SK-N-SH (cell line): ENCODE measurements around the gene FBXO33. TPM values are rescaled to one million over a fixed set of nuclear protein-coding genes. Genes with fewer than 3 reads are reported as not detected.

Source experiments
- CTCF ChIA-PET: fragments of 300-600, 350-600 bp; formaldehyde crosslinking; extraction: SDS; loops from one replicate; lab custom pipeline; 2021; lab: Yijun Ruan, JAX
- POLR2A ChIA-PET: fragments of 350-600 bp; sonication (Branson Sonifier 250); formaldehyde crosslinking; extraction: SDS; loops from one replicate; lab custom pipeline; 2020; ENCODE audit warnings: antibody characterized with exemption, inconsistent platforms; lab: Yijun Ruan, JAX
- DNase-seq: peaks from one replicate; pipeline ENCODE4 v3.0.0; 2012
- H2AFZ ChIP-seq: fragments of 200-600 bp; sonication (generic); 2 replicates; pipeline ENCODE4 v1.8.1; 2016; ENCODE audit warnings: antibody characterized with exemption, mild to moderate bottlenecking, low read depth
- H3F3A ChIP-seq: fragments of 200-600 bp; sonication (generic); replicated peaks from 2 replicates; pipeline ENCODE3; 2016; ENCODE audit warnings: antibody characterized with exemption, mild to moderate bottlenecking; ENCODE audit not compliant: insufficient read depth
- H3K27ac ChIP-seq, 2 experiments: fragments of 200-500 bp in 1 of 2; fragments of 200-600 bp in 1 of 2; sonication (Bioruptor generic) in 1 of 2; sonication (generic), shearing (Covaris generic) in 1 of 2; 2 replicates each; pipeline versions ENCODE4 v1.5.1 to v1.6.1; 2014 to 2016; ENCODE audit warnings: low read depth in 2 of 2, inconsistent platforms in 1 of 2, low read length in 1 of 2, mild to moderate bottlenecking in 1 of 2, mixed read lengths in 1 of 2
- H3K27me3 ChIP-seq: fragments of 200-600 bp; sonication (generic), shearing (Covaris generic); 2 replicates; pipeline ENCODE4 v1.6.1; 2016; ENCODE audit warnings: mixed run types; ENCODE audit not compliant: insufficient read depth
- H3K36me3 ChIP-seq, 2 experiments: fragments of 200-500 bp in 1 of 2; fragments of 200-600 bp in 1 of 2; sonication (Bioruptor generic) in 1 of 2; sonication (generic) in 1 of 2; replicated peaks in 1 of 2; 2 replicates each; pipeline versions ENCODE3 to v1.5.1; 2014 to 2016; ENCODE audit warnings: low read length in 1 of 2, mild to moderate bottlenecking in 1 of 2; ENCODE audit not compliant: insufficient read depth in 2 of 2, control insufficient read depth in 1 of 2
- H3K4me1 ChIP-seq, 2 experiments: fragments of 200-500 bp in 1 of 2; fragments of 200-600 bp in 1 of 2; sonication (Bioruptor generic) in 1 of 2; sonication (generic), shearing (Covaris generic) in 1 of 2; 2 replicates each; pipeline versions ENCODE4 v1.5.1 to v1.6.1; 2014 to 2016; ENCODE audit warnings: low read depth in 1 of 2, low read length in 1 of 2, mixed run types in 1 of 2; ENCODE audit not compliant: insufficient read depth in 2 of 2, control insufficient read depth in 1 of 2
- H3K4me2 ChIP-seq: fragments of 200-600 bp; sonication (generic), shearing (Covaris generic); 2 replicates; pipeline ENCODE4 v1.6.1; 2017; ENCODE audit warnings: mixed run types
- H3K4me3 ChIP-seq, 2 experiments: fragments of 200-500 bp in 1 of 2; fragments of 200-600 bp in 1 of 2; sonication (Bioruptor generic) in 1 of 2; sonication (generic), shearing (Covaris generic) in 1 of 2; 2 replicates each; pipeline versions ENCODE4 v1.5.1 to v1.8.1; 2014 to 2016; ENCODE audit warnings: low read depth in 2 of 2, inconsistent platforms in 1 of 2, low read length in 1 of 2, mild to moderate bottlenecking in 1 of 2, mixed read lengths in 1 of 2, moderate library complexity in 1 of 2
- H3K79me2 ChIP-seq: fragments of 200-600 bp; sonication (generic); 2 replicates; pipeline ENCODE4 v1.8.1; 2017; ENCODE audit warnings: mild to moderate bottlenecking; ENCODE audit not compliant: insufficient read depth
- H3K9ac ChIP-seq: fragments of 200-600 bp; sonication (generic); 2 replicates; pipeline ENCODE4 v1.6.1; 2017; ENCODE audit warnings: mixed run types
- H3K9me2 ChIP-seq: fragments of 200-600 bp; sonication (generic); 2 replicates; pipeline ENCODE4 v1.6.1; 2017; ENCODE audit warnings: mixed run types
- H3K9me3 ChIP-seq: fragments of 200-600 bp; sonication (generic); 2 replicates; pipeline ENCODE4 v1.6.1; 2017; ENCODE audit warnings: mixed run types, mild to moderate bottlenecking, moderate library complexity
- H4K20me1 ChIP-seq: fragments of 200-600 bp; sonication (generic); 2 replicates; pipeline ENCODE4 v1.6.1; 2017; ENCODE audit warnings: mild to moderate bottlenecking, mixed run types; ENCODE audit not compliant: insufficient read depth
- CHD2 ChIP-seq: fragments of 150-350 bp; IDR thresholded peaks from 2 replicates; pipeline ENCODE4 v1.6.1; 2018; ENCODE audit warnings: low read length; ENCODE audit not compliant: partially characterized antibody
- ELF1 ChIP-seq: IDR thresholded peaks from 2 replicates; pipeline ENCODE4 v1.4.0; 2012
- EP300 ChIP-seq, 2 experiments: IDR thresholded peaks; 2 replicates each; pipeline versions ENCODE4 v1.4.0 to v1.6.1; 2012; ENCODE audit warnings: borderline replicate concordance in 1 of 2, low read depth in 1 of 2, low read length in 1 of 2
- EZH2phosphoT487 ChIP-seq: fragments of 200-600 bp; sonication (generic); IDR thresholded peaks from 2 replicates; pipeline ENCODE4 v1.6.1; 2017; ENCODE audit warnings: low read depth, mixed run types, mild to moderate bottlenecking, antibody characterized with exemption, moderate library complexity, borderline replicate concordance
- FOXJ3 ChIP-seq: sonication (generic); formaldehyde crosslinking; IDR thresholded peaks from 2 replicates; pipeline ENCODE4 v1.5.1; 2020; ENCODE audit warnings: mild to moderate bottlenecking, missing genetic modification reagents
- GABPA ChIP-seq: IDR thresholded peaks from 2 replicates; pipeline ENCODE4 v1.4.0; 2012; ENCODE audit warnings: low read depth, mild to moderate bottlenecking
- GATA2 ChIP-seq: sonication (generic); formaldehyde crosslinking; IDR thresholded peaks from 2 replicates; pipeline ENCODE4 v1.5.0; 2020; ENCODE audit warnings: mild to moderate bottlenecking, missing genetic modification reagents
- JUND ChIP-seq: IDR thresholded peaks from 2 replicates; pipeline ENCODE4 v1.4.0; 2012
- MEF2A ChIP-seq: IDR thresholded peaks from 2 replicates; pipeline ENCODE4 v1.4.0; 2012; ENCODE audit warnings: low read depth, borderline replicate concordance
- MXI1 ChIP-seq: IDR thresholded peaks from 2 replicates; pipeline ENCODE4 v1.6.1; 2012; ENCODE audit warnings: mild to moderate bottlenecking, low read depth, low read length, improper control_type of control experiment
- NFIC ChIP-seq: IDR thresholded peaks from 2 replicates; pipeline ENCODE4 v1.4.0; 2012; ENCODE audit warnings: borderline replicate concordance
- NRF1 ChIP-seq: IDR thresholded peaks from 2 replicates; pipeline ENCODE4 v1.6.1; 2012; ENCODE audit warnings: low read depth, mild to moderate bottlenecking, low read length
- POLR2AphosphoS5 ChIP-seq: IDR thresholded peaks from 2 replicates; pipeline ENCODE4 v1.6.1; 2012; ENCODE audit warnings: low read depth, low read length
- RAD21 ChIP-seq: IDR thresholded peaks from 2 replicates; pipeline ENCODE4 v1.6.1; 2012; ENCODE audit warnings: mild to moderate bottlenecking, low read length
- RCOR1 ChIP-seq: fragments of 150-350 bp; IDR thresholded peaks from 2 replicates; pipeline ENCODE4 v1.6.1; 2017; ENCODE audit warnings: antibody characterized with exemption, low read length
- RFX5 ChIP-seq: IDR thresholded peaks from 2 replicates; pipeline ENCODE4 v1.6.1; 2012; ENCODE audit warnings: mild to moderate bottlenecking, improper control_type of control experiment, low read length
- RXRA ChIP-seq: IDR thresholded peaks from 2 replicates; pipeline ENCODE4 v1.4.0; 2012; ENCODE audit warnings: low read depth, mild to moderate bottlenecking, borderline replicate concordance
- SIN3A ChIP-seq: IDR thresholded peaks from 2 replicates; pipeline ENCODE4 v1.6.1; 2012; ENCODE audit warnings: low read depth, mild to moderate bottlenecking, low read length, moderate library complexity, borderline replicate concordance
- SMC3 ChIP-seq: IDR thresholded peaks from 2 replicates; pipeline ENCODE4 v1.6.1; 2012; ENCODE audit warnings: low read depth, low read length, improper control_type of control experiment
- TCF12 ChIP-seq: IDR thresholded peaks from 2 replicates; pipeline ENCODE4 v1.4.0; 2012
- TEAD4 ChIP-seq: IDR thresholded peaks from 2 replicates; pipeline ENCODE4 v1.4.0; 2012; ENCODE audit warnings: mild to moderate bottlenecking, borderline replicate concordance; ENCODE audit not compliant: insufficient read depth
- YY1 ChIP-seq: IDR thresholded peaks from 2 replicates; pipeline ENCODE4 v1.4.0; 2012; ENCODE audit warnings: low read depth, mild to moderate bottlenecking
- WGBS: methylation state at CpG from one replicate; pipeline ENCODE4 v1.1.6; 2017; ENCODE audit warnings: low lambda C conversion rate; 5-methylcytosine and 5-hydroxymethylcytosine counted together
- polyA plus RNA-seq, 3 experiments: library from polyadenylated mRNA; depleted of rRNA; stranded (reverse); fragments of >200 nt; gene quantifications; 2 replicates each; pipeline ENCODE4 v1.2.3, GENCODE V29; 2012
- TF ChIP-seq, protein P1 (sequence below): IDR thresholded peaks from 2 replicates; pipeline ENCODE4 v1.4.0; 2012; ENCODE audit warnings: low read depth

Gene FBXO33
- polyA plus RNA-seq, 1 of the 3 experiments (the other 2 are of a cell fraction) = 4.2 TPM

DNA sequence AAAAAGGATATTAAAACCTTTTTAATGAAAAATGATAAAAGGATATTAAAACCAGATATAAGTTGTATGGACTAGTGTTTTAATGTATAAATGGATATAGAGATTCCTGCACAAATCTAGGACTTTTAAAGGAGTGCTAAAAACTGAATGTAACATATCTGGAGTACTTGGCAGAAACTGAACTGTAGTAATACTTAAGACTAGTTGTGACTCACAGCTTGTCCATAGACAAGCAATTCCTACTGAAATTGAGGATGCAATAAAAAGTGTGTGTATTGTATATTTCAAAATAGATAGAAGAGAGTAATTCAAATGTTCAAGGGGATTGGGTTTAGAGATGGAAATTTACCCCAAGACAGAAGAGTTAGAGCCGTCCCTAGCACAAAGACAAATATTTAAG, 59.6 kb downstream of the FBXO33 start:
- Histone ChIP-seq H3K9me3 (no peaks in the 10 kb centered on the region), H3K27me3 (no peaks in the 10 kb centered on the region), H3K4me2 (no peak overlapping the region), H3K9me2 (no peaks in the 10 kb centered on the region), H3F3A (peaks cover 6% of the 10 kb centered on the region), H3K27ac (no peak overlapping the region), H3K4me3 (no peak overlapping the region), H3K9ac (no peak overlapping the region), H3K79me2 (no peaks in the 10 kb centered on the region), H4K20me1 (no peaks in the 10 kb centered on the region), H3K4me1 (peaks cover 0 to 18% of the 10 kb centered on the region in 2 experiments; a peak in 1 of 4 replicates), H2AFZ (no peak overlapping the region), H3K36me3 (no peaks in the 10 kb centered on the region)
- WGBS = 88% methylated on average over 1 of the region's 1 CpG
- ChIA-PET POLR2A (no interaction called here), CTCF (no interaction called here)
- DNase-seq = no peak
- TF ChIP-seq EZH2phosphoT487 (no peak), RCOR1 (no peak), GATA2 (CRISPR knock-in tag) (no peak), MXI1 (no peak), TCF12 (no peak), SMC3 (no peak), MEF2A (no peak), SIN3A (no peak), RAD21 (no peak), TEAD4 (no peak), CHD2 (no peak), YY1 (no peak), RXRA (no peak), FOXJ3 (CRISPR knock-in tag) (no peak), GABPA (no peak), EP300 (IDR thresholded peaks at IDR 0.05; ENCODE audit: borderline replicate concordance in 1 of 2, low read depth in 1 of 2, low read length in 1 of 2) (no peak), POLR2AphosphoS5 (no peak), JUND (no peak)
- TF ChIP-seq, protein P1, sequence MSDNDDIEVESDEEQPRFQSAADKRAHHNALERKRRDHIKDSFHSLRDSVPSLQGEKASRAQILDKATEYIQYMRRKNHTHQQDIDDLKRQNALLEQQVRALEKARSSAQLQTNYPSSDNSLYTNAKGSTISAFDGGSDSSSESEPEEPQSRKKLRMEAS = no peak

DNA sequence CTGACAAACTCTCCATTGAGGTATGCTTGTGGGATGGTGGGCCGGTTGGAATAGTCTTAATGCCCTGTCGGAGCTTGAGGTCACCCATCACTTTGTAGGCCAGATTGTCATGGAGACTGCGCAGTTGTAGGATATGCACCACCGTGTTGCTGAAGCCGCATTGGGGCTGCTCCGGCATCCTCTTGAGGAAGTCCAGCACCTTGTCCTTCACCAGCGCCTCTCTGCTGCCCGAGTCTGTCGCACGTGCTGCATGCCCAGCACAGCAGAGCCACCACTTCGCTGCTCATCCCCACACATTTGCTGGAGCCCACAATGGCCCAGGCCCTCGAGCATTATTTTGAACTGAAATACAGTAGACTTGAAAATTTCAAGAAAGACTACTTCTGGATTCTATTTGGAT, 61.8 kb downstream of the FBXO33 start:
- H3K9me3 ChIP-seq = no peaks in the 10 kb centered on the region
- WGBS = 93% methylated on average over 8 of the region's 12 CpGs
- H4K20me1 ChIP-seq = no peaks in the 10 kb centered on the region
- H3K4me2 ChIP-seq = no peak overlapping the region
- no peaks in the 10 kb centered on the region for H3K9me2 ChIP-seq
- no peak overlapping the region for H3K9ac ChIP-seq
- no peak overlapping the region for H3K4me3 ChIP-seq
- H3K27ac ChIP-seq = no peak overlapping the region
- H2AFZ ChIP-seq = no peak overlapping the region
- no peaks in the 10 kb centered on the region for H3K79me2 ChIP-seq
- ChIA-PET POLR2A (no interaction called here), CTCF (no interaction called here)
- H3F3A ChIP-seq = peaks cover 4% of the 10 kb centered on the region
- TF ChIP-seq ELF1 (no peak), MEF2A (no peak), NRF1 (no peak), NFIC (no peak), MXI1 (no peak), RFX5 (no peak), POLR2AphosphoS5 (no peak), FOXJ3 (CRISPR knock-in tag) (no peak), TCF12 (no peak), YY1 (no peak)
- TF ChIP-seq, protein P1 = no peak
- peaks cover 0 to 5% of the 10 kb centered on the region in 2 experiments; a peak in 1 of 4 replicates for H3K4me1 ChIP-seq
- H3K27me3 ChIP-seq = no peaks in the 10 kb centered on the region
- no peak for DNase-seq
- no peaks in the 10 kb centered on the region for H3K36me3 ChIP-seq
